Adrenal gland (tissue), 5 donors: ENCODE measurements around the gene CR2.

ENCODE experiments used
- POLR2A ChIP-seq, 2 donors: fragments of 450-650 bp; IDR thresholded peaks; one replicate each; pipeline ENCODE4 v1.6.1; 2017; ENCODE audit warnings: antibody characterized with exemption in 2 of 2, mild to moderate bottlenecking in 2 of 2, moderate library complexity in 1 of 2
- TF ChIP-seq, protein P1 (sequence below), 6 experiments: fragments of 450-650 bp in 4 of 6; fragments of 200-600 bp in 2 of 6; sonication (generic) in 1 of 6; IDR thresholded peaks; 1 replicate in 5 of 6; 2 replicates in 1 of 6; pipeline versions ENCODE4 v1.5.1 to v1.8.0; 2016 to 2021; ENCODE audit warnings: antibody characterized with exemption in 6 of 6, mild to moderate bottlenecking in 2 of 6, moderate library complexity in 1 of 6
- donor health status: DM: no; HTN: no; CAD: no.

DNA sequence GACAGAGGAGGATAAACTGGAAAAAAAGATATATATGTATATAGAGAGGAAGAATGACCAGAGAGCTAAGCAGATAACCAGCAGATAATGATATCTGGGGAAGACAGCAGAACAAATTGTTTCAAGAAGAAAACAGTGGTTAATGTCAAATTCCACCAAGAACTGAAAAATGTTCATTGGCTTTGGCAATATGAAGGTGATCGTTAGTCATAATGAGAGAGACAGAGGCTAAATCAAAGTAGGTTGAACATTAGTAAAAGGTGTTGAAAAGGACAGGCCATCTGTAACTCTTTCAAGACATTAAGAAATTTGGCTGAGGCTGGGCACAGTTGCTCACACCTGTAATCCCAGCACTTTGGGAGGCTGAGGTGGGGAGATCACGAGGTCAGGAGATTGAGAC is 25.3 kb upstream of the CR2 start:
- TF ChIP-seq, protein P1, sequence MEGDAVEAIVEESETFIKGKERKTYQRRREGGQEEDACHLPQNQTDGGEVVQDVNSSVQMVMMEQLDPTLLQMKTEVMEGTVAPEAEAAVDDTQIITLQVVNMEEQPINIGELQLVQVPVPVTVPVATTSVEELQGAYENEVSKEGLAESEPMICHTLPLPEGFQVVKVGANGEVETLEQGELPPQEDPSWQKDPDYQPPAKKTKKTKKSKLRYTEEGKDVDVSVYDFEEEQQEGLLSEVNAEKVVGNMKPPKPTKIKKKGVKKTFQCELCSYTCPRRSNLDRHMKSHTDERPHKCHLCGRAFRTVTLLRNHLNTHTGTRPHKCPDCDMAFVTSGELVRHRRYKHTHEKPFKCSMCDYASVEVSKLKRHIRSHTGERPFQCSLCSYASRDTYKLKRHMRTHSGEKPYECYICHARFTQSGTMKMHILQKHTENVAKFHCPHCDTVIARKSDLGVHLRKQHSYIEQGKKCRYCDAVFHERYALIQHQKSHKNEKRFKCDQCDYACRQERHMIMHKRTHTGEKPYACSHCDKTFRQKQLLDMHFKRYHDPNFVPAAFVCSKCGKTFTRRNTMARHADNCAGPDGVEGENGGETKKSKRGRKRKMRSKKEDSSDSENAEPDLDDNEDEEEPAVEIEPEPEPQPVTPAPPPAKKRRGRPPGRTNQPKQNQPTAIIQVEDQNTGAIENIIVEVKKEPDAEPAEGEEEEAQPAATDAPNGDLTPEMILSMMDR (IDR thresholded peaks at IDR 0.05): no peak
- no peak for TF ChIP-seq POLR2A (IDR thresholded peaks at IDR 0.05)
